ENCODE data around the gene NPHP3. TPM values are rescaled to one million over a fixed set of nuclear protein-coding genes. Genes with fewer than 3 reads are reported as not detected.

The NPHP3 gene, protein sequence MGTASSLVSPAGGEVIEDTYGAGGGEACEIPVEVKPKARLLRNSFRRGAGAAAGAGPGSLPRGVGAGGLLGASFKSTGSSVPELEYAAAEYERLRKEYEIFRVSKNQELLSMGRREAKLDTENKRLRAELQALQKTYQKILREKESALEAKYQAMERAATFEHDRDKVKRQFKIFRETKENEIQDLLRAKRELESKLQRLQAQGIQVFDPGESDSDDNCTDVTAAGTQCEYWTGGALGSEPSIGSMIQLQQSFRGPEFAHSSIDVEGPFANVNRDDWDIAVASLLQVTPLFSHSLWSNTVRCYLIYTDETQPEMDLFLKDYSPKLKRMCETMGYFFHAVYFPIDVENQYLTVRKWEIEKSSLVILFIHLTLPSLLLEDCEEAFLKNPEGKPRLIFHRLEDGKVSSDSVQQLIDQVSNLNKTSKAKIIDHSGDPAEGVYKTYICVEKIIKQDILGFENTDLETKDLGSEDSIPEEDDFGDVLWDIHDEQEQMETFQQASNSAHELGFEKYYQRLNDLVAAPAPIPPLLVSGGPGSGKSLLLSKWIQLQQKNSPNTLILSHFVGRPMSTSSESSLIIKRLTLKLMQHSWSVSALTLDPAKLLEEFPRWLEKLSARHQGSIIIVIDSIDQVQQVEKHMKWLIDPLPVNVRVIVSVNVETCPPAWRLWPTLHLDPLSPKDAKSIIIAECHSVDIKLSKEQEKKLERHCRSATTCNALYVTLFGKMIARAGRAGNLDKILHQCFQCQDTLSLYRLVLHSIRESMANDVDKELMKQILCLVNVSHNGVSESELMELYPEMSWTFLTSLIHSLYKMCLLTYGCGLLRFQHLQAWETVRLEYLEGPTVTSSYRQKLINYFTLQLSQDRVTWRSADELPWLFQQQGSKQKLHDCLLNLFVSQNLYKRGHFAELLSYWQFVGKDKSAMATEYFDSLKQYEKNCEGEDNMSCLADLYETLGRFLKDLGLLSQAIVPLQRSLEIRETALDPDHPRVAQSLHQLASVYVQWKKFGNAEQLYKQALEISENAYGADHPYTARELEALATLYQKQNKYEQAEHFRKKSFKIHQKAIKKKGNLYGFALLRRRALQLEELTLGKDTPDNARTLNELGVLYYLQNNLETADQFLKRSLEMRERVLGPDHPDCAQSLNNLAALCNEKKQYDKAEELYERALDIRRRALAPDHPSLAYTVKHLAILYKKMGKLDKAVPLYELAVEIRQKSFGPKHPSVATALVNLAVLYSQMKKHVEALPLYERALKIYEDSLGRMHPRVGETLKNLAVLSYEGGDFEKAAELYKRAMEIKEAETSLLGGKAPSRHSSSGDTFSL (N-terminal part only)
- 1 to 10 TPM; 6.9 to 9.1 (median 8.1) TPM for total RNA-seq
- polyA plus RNA-seq: 1 to 10 TPM; 3.9 to 6.3 (median 4.4) TPM
- long read RNA-seq, donor 1, full-length matches to known transcripts: 4 of 10 reads
- long read RNA-seq, donor 1, partial matches to known transcripts: 4 of 10 reads
- long read RNA-seq, donor 1, other reads (novel, unspliced or antisense): 2 of 10 reads
- long read RNA-seq, donor 2, full-length matches to known transcripts: 5 of 7 reads
- long read RNA-seq, donor 2, partial matches to known transcripts: 0 of 7 reads
- long read RNA-seq, donor 2, other reads (novel, unspliced or antisense): 2 of 7 reads

DNA sequence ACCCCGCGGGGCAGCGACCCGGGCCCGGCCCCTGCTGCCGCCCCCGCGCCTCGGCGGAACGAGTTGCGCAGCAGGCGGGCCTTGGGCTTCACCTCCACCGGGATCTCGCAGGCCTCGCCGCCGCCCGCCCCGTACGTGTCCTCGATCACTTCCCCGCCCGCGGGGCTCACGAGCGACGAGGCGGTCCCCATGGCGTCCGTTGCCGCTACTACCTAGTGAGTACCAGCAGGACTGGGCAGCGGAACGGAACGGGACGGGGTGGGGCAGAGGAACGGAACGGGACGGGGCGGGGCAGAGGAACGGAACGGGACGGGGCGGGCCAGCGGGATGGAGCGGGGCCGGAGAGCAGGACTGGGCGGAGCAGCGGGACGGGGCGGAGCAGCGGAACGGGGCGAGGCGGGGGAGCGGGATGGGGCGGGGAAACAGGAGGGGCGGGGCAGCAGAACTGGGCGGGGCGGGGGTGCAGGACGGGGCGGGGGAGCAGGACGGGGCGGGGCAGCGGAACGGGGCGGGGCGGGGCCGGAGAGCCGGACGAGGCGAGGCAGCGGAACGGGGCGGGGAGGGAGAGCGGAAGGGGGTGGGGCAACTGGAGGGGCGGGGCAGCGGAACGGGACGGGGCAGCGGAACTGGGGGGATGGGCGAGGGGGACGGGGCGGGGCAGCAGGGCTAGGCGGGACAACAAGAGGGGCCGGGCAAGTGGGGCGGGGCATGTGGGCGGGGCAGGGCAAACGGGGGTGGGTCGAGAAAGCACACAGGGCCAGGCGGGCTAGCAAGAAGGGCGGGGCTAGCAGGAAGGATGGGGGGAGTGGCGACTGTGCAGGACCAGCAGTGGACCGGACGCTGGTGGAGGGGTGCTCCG is at the start of gene NPHP3:
NPHP3 (minus strand) TSS at position 245 of the 859 bp plus-strand sequence; CDS start at position 191, 54 bp downstream.
- H3K36me3 ChIP-seq (ENCODE audit: insufficient read depth in 1 of 2, low read depth in 1 of 2): peaks cover 2 to 22% of the 10 kb centered on the region in 2 donors
- DNase-seq (peak; percentile 98 to 99), ATAC-seq (peak; percentile 88 to 93 (median 92))
- peaks cover 30% of the 10 kb centered on the region for H3K4me1 ChIP-seq
- no peaks in the 10 kb centered on the region for H3K27me3 ChIP-seq (ENCODE audit: insufficient read depth in 3 of 3, low read length in 2 of 3)
- peak within 1 kb of the TSS; percentile 91 for H3K27ac ChIP-seq
- no peaks in the 10 kb centered on the region for H3K9me3 ChIP-seq
- TF ChIP-seq, protein P1, sequence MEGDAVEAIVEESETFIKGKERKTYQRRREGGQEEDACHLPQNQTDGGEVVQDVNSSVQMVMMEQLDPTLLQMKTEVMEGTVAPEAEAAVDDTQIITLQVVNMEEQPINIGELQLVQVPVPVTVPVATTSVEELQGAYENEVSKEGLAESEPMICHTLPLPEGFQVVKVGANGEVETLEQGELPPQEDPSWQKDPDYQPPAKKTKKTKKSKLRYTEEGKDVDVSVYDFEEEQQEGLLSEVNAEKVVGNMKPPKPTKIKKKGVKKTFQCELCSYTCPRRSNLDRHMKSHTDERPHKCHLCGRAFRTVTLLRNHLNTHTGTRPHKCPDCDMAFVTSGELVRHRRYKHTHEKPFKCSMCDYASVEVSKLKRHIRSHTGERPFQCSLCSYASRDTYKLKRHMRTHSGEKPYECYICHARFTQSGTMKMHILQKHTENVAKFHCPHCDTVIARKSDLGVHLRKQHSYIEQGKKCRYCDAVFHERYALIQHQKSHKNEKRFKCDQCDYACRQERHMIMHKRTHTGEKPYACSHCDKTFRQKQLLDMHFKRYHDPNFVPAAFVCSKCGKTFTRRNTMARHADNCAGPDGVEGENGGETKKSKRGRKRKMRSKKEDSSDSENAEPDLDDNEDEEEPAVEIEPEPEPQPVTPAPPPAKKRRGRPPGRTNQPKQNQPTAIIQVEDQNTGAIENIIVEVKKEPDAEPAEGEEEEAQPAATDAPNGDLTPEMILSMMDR (IDR thresholded peaks at IDR 0.05): no peak
- 1 to 2% (median 1%) methylated on average over 57 to 95 of the region's 96 CpGs for WGBS, 3 donors
- intact Hi-C loops (cut with DNase I): loop anchor here (2.0 to 10.0 kb wide), 3 partner anchors 850 to 1212 kb away; partner anchors contain the start of gene CDV3 (in 1 of the 2)
- H3K4me3 ChIP-seq: peak within 1 kb of the TSS; percentile 79

DNA sequence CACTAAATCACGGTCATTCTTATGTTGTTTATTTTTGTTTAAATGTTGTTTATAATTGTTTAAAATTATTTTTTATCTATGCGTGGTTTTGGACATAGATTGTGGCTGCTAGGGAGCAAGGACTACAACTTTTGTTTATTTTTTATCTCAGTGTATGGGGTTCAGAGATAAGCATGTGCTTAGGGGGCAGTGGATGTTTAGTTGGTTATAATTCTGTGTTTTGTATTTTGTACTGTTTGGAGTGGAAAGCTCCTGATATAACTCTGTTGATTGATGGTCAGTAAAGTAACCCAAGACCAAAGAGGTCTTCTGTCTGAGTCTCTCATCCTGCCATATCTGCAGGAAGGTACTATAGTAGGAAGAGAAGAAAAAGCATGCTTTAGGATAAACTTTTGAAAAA is 36.5 kb upstream of the NPHP3 start:
- TF ChIP-seq, protein P1 (IDR thresholded peaks at IDR 0.05): no peak
- Histone ChIP-seq H3K36me3 (ENCODE audit: insufficient read depth in 1 of 2, low read depth in 1 of 2) (no peaks in the 10 kb centered on the region), H3K9me3 (no peaks in the 10 kb centered on the region), H3K27me3 (ENCODE audit: insufficient read depth in 3 of 3, low read length in 2 of 3) (no peaks in the 10 kb centered on the region), H3K4me3 (no peak overlapping the region), H3K4me1 (no peaks in the 10 kb centered on the region), H3K27ac (no peak overlapping the region)
- intact Hi-C loops (cut with DNase I): no loop called here
- no peak for ATAC-seq
- no peak for DNase-seq
- 89 to 90% (median 90%) methylated on average over 2 of the region's 2 CpGs for WGBS, 3 donors

DNA sequence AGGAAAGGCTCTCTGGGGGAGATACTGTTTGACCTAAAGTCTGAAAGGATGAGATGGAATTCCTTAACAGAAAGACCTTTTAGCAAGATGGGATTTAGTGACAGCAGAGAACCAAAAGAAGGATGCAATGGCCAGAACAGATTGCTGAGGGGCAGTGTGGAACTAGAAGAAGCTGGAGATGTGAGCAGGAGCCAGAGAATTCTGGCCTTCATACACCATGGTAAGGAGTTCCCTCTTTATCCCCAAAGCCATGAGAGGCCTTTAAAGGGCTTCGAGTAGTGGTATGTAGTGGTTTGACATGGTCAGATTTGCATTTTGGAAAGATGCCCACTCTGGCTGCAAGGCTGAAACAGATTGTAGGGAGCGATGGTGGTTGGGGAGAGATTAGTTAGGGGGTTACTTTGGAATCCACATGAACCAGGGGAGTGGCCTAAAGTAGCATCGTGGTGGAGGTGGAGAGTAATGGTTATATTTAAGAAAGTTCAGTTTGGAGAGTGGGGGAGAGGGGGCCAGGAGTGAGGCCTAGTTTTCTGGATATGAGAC is 34.0 kb upstream of the NPHP3 start:
- 41 to 56% (median 50%) methylated on average over 3 of the region's 3 CpGs for WGBS, 3 donors

More for the DNA sequence above, 34.0 kb upstream of the NPHP3 start:
- Histone ChIP-seq H3K9me3 (no peaks in the 10 kb centered on the region), H3K36me3 (ENCODE audit: insufficient read depth in 1 of 2, low read depth in 1 of 2) (no peaks in the 10 kb centered on the region), H3K4me3 (no peak overlapping the region), H3K27ac (no peak overlapping the region), H3K27me3 (ENCODE audit: insufficient read depth in 3 of 3, low read length in 2 of 3) (no peaks in the 10 kb centered on the region), H3K4me1 (no peaks in the 10 kb centered on the region)
- intact Hi-C loops (cut with DNase I): no loop called here
- no peak for ATAC-seq
- TF ChIP-seq, protein P1 (IDR thresholded peaks at IDR 0.05): no peak
- DNase-seq: no peak

All from psoas muscle (tissue), 8 donors.